A673 (cell line): ENCODE results near the gene ODAD3. TPM values are rescaled to one million over a fixed set of nuclear protein-coding genes. Genes with fewer than 3 reads are reported as not detected.

Experiments used
- BruUV-seq: library from RNA; stranded (reverse); fragments of 400-500 nt; replicated peaks from 2 replicates; lab custom pipeline; 2021; lab: Mats Ljungman, UMichigan
- CTCF ChIA-PET: fragments of 300-600 bp; sonication (Branson Sonifier 250); formaldehyde crosslinking; loops from one replicate; lab custom pipeline; 2022; ENCODE audit warnings: antibody characterized with exemption; lab: Charles Lee
- POLR2A ChIA-PET: fragments of 300-600 bp; sonication (Branson Sonifier 250); formaldehyde crosslinking; loops from one replicate; lab custom pipeline; 2022; ENCODE audit warnings: antibody characterized with exemption; ENCODE audit not compliant: low non-redundant PET; lab: Charles Lee
- DNase-seq: peaks from one replicate; pipeline ENCODE4 v3.0.0-alpha.2; 2015; ENCODE audit warnings: low spot score
- H3K27ac ChIP-seq: fragments of 200-600 bp; sonication (generic); 2 replicates; pipeline ENCODE4 v1.5.1; 2016; ENCODE audit warnings: mixed run types, low read depth, mild to moderate bottlenecking, mixed read lengths, antibody characterized with exemption, low read length; ENCODE audit not compliant: poor library complexity, severe bottlenecking
- H3K27me3 ChIP-seq: fragments of 200-600 bp; sonication (generic); replicated peaks from 2 replicates; pipeline ENCODE4 v1.6.1; 2017; ENCODE audit warnings: mixed run types, low read depth, mild to moderate bottlenecking, mixed read lengths, antibody characterized with exemption, low read length; ENCODE audit not compliant: insufficient read depth, poor library complexity
- H3K36me3 ChIP-seq: fragments of 200-600 bp; sonication (generic); 2 replicates; pipeline ENCODE4 v1.6.1; 2016; ENCODE audit warnings: mixed run types, mild to moderate bottlenecking, mixed read lengths, antibody characterized with exemption, low read length; ENCODE audit not compliant: insufficient read depth, poor library complexity, severe bottlenecking
- H3K4me1 ChIP-seq: fragments of 200-600 bp; sonication (generic); 2 replicates; pipeline ENCODE4 v1.6.1; 2017; ENCODE audit warnings: mixed run types, mild to moderate bottlenecking, mixed read lengths, antibody characterized with exemption, low read length; ENCODE audit not compliant: insufficient read depth, poor library complexity, severe bottlenecking
- H3K4me3 ChIP-seq: fragments of 200-600 bp; sonication (generic); 2 replicates; pipeline ENCODE4 v1.5.1; 2016; ENCODE audit warnings: low read depth, mixed run types, mild to moderate bottlenecking, mixed read lengths, low read length; ENCODE audit not compliant: poor library complexity, severe bottlenecking
- H3K9me3 ChIP-seq: fragments of 200-600 bp; sonication (generic); 2 replicates; pipeline ENCODE4 v1.6.1; 2016; ENCODE audit warnings: mixed run types, low read depth, mild to moderate bottlenecking, mixed read lengths, antibody characterized with exemption, low read length; ENCODE audit not compliant: poor library complexity, severe bottlenecking
- EZH2 ChIP-seq: fragments of 200-600 bp; sonication (generic); IDR thresholded peaks from 2 replicates; pipeline ENCODE4 v1.6.1; 2017; ENCODE audit warnings: borderline replicate concordance, low read depth, mild to moderate bottlenecking, mixed read lengths, antibody characterized with exemption, low read length; ENCODE audit not compliant: poor library complexity, severe bottlenecking
- intact Hi-C: fragments of 100-400 bp; cut with micrococcal nuclease; formaldehyde crosslinking; loops from one replicate; pipeline ENCODE4 v1.10.0; 2022; ENCODE audit not compliant: unreplicated experiment
- total RNA-seq: library from RNA; stranded (reverse); gene quantifications from 2 replicates; pipeline ENCODE4 v1.2.3, GENCODE V29; 2021
- TF ChIP-seq, protein P1 (sequence below): fragments of 300-800, 200-600 bp; sonication (generic); conservative IDR thresholded peaks from 2 replicates; pipeline ENCODE4 v1.5.1; 2017; ENCODE audit warnings: low read depth, mild to moderate bottlenecking, antibody characterized with exemption, low read length, moderate library complexity, mixed read lengths

ODAD3 gene
- total RNA-seq, 1 experiment from 2014 or later = 0.39 TPM

DNA sequence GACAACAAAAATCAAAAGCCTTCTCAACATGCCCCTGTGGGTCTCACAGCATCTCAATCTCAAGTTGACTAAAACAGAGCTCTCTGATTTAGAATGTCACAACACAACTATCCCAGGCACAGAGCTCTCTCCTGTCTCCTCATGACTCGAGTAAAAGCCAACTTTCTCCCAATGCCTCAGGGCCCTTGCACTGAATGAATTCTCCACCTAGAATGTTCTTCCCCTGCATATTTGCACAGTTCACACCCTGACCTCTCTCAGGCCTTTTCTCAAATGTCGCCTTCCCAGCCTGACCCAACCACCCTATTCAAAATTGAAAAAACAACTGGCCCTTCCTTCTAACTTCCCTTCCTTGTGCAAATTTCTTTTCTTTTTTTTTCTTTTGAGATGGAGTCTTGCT, 64.2 kb downstream of the ODAD3 start:
- no peak overlapping the region for H3K27ac ChIP-seq
- intact Hi-C loops = no loop called here
- no peak for TF ChIP-seq EZH2
- TF ChIP-seq, protein P1, sequence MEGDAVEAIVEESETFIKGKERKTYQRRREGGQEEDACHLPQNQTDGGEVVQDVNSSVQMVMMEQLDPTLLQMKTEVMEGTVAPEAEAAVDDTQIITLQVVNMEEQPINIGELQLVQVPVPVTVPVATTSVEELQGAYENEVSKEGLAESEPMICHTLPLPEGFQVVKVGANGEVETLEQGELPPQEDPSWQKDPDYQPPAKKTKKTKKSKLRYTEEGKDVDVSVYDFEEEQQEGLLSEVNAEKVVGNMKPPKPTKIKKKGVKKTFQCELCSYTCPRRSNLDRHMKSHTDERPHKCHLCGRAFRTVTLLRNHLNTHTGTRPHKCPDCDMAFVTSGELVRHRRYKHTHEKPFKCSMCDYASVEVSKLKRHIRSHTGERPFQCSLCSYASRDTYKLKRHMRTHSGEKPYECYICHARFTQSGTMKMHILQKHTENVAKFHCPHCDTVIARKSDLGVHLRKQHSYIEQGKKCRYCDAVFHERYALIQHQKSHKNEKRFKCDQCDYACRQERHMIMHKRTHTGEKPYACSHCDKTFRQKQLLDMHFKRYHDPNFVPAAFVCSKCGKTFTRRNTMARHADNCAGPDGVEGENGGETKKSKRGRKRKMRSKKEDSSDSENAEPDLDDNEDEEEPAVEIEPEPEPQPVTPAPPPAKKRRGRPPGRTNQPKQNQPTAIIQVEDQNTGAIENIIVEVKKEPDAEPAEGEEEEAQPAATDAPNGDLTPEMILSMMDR = no peak
- DNase-seq = no peak
- no peaks in the 10 kb centered on the region for H3K36me3 ChIP-seq
- BruUV-seq = no TSS peak
- H3K4me3 ChIP-seq = no peak overlapping the region
- peaks cover 11% of the 10 kb centered on the region for H3K4me1 ChIP-seq
- CTCF ChIA-PET = interaction anchor here (0.6 kb wide), 1 partner anchor 35 kb away, joined by 8 read pairs; no protein-coding TSS in a partner anchor
- POLR2A ChIA-PET = no interaction called here
- no peaks in the 10 kb centered on the region for H3K27me3 ChIP-seq
- H3K9me3 ChIP-seq = no peaks in the 10 kb centered on the region

Other genes starting within 250 kb of the ODAD3 start
- gene KANK2, start 237.6 kb downstream of the ODAD3 start, total RNA-seq = 85.8 and 90.9 TPM in 2 replicates
- gene ANGPTL8, start 195.5 kb downstream of the ODAD3 start, total RNA-seq = not detected in 2 replicates
- gene DOCK6, start 172.6 kb downstream of the ODAD3 start, total RNA-seq = 15.6 and 24.5 TPM in 2 replicates
- not detected in 2 replicates for gene TSPAN16, start 139.0 kb downstream of the ODAD3 start, total RNA-seq
- 25.4 and 35.5 TPM in 2 replicates for gene RAB3D, start 95.5 kb downstream of the ODAD3 start, total RNA-seq
- 94.3 and 100 TPM in 2 replicates for gene TMEM205, start 88.9 kb downstream of the ODAD3 start, total RNA-seq
- 7.9 and 11.6 TPM in 2 replicates for gene CCDC159, start 88.6 kb downstream of the ODAD3 start, total RNA-seq
- 19.0 and 20.2 TPM in 2 replicates for gene PLPPR2, start 79.7 kb downstream of the ODAD3 start, total RNA-seq
- gene SWSAP1, start 60.5 kb downstream of the ODAD3 start, total RNA-seq = 2.5 and 3.3 TPM in 2 replicates
- 5.3 and 6.0 TPM in 2 replicates for gene EPOR, start 50.8 kb downstream of the ODAD3 start, total RNA-seq
- 0.28 TPM in 1 of 2 replicates, not detected in the other for gene RGL3, start 15.8 kb downstream of the ODAD3 start, total RNA-seq
- 456 and 468 TPM in 2 replicates for gene PRKCSH, start 514 bp upstream of the ODAD3 start, total RNA-seq
- gene ELAVL3, start 45.9 kb upstream of the ODAD3 start, total RNA-seq = 5.3 TPM in 2 replicates
- 15.9 and 16.4 TPM in 2 replicates for gene ZNF653, start 70.7 kb upstream of the ODAD3 start, total RNA-seq
- gene ECSIT, start 94.0 kb upstream of the ODAD3 start, total RNA-seq = 64.7 and 74.8 TPM in 2 replicates
- gene CNN1, start 103.7 kb upstream of the ODAD3 start, total RNA-seq = 0.60 TPM in 1 of 2 replicates, not detected in the other
- gene ELOF1, start 124.1 kb upstream of the ODAD3 start, total RNA-seq = 83.5 and 97.9 TPM in 2 replicates
- gene ACP5, start 142.5 kb upstream of the ODAD3 start, total RNA-seq = not detected in 2 replicates
- 13.9 and 14.0 TPM in 2 replicates for gene ZNF627, start 162.4 kb upstream of the ODAD3 start, total RNA-seq